Prostate gland (tissue), 2 donors: ENCODE measurements around the gene PRR15L.

Experiments
- POLR2A ChIP-seq: fragments of 450-650 bp; IDR thresholded peaks from one replicate; pipeline ENCODE4 v1.6.1; 2016; ENCODE audit warnings: antibody characterized with exemption, mild to moderate bottlenecking
- POLR2AphosphoS5 ChIP-seq: sonication (generic); formaldehyde crosslinking; IDR thresholded peaks from one replicate; pipeline ENCODE4 v1.6.1; 2017; ENCODE audit warnings: antibody characterized with exemption
- TF ChIP-seq, protein P1 (sequence below), 4 experiments: fragments of 200-600 bp in 2 of 4; fragments of 450-650 bp in 2 of 4; sonication (generic) in 2 of 4; IDR thresholded peaks; 1 replicate in 3 of 4; 2 replicates in 1 of 4; pipeline ENCODE4 v1.5.1; 2016 to 2019; ENCODE audit warnings: antibody characterized with exemption in 4 of 4, mild to moderate bottlenecking in 2 of 4, moderate library complexity in 2 of 4

DNA sequence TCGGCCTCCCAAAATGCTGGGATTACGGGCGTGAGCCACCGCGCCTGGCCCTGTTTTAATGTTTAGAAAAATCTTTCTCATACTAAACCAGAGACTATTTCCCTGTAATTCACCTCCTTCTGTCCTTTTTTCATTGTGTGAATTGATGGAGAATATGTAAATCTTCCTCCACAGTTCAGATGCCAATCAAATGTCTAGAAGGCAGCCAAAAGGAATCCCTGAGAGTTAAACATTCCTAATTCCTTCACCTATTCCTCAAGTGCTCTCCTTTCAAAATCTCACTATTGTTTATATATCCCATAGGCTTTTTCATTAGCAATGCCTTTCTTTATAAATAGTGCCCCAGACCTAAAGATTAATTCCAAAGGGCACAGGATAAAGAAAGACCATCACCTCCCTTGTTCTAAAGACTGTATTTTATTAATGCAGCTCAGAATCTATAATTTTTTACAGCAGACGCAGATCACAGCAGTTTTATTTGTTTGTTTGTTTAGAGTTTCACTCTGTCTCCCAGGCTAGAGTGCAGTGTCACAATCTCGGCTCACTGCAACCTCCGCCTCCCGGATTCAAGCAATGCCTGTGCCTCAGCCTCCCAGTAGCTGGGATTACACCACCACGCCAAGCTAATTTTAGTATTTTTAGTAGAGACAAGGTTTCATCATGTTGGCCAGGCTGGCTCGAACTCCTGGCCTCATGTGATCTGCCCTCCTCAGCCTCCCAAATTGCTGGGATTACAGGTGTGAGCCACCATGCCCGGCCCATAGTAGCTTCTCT lies 49.4 kb upstream of the PRR15L start:
- no peak for TF ChIP-seq POLR2A
- TF ChIP-seq, protein P1, sequence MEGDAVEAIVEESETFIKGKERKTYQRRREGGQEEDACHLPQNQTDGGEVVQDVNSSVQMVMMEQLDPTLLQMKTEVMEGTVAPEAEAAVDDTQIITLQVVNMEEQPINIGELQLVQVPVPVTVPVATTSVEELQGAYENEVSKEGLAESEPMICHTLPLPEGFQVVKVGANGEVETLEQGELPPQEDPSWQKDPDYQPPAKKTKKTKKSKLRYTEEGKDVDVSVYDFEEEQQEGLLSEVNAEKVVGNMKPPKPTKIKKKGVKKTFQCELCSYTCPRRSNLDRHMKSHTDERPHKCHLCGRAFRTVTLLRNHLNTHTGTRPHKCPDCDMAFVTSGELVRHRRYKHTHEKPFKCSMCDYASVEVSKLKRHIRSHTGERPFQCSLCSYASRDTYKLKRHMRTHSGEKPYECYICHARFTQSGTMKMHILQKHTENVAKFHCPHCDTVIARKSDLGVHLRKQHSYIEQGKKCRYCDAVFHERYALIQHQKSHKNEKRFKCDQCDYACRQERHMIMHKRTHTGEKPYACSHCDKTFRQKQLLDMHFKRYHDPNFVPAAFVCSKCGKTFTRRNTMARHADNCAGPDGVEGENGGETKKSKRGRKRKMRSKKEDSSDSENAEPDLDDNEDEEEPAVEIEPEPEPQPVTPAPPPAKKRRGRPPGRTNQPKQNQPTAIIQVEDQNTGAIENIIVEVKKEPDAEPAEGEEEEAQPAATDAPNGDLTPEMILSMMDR (IDR thresholded peaks at IDR 0.05) = no peak
- TF ChIP-seq POLR2AphosphoS5 = no peak
